Right cardiac atrium (tissue), 5 donors: ENCODE measurements around the gene ACAD11. TPM values are rescaled to one million over a fixed set of nuclear protein-coding genes. Genes with fewer than 3 reads are reported as not detected.

Source experiments
- ATAC-seq, 2 donors: fragments of 200-7000 bp; cut with Tn5 transposase; one replicate each; pipeline versions ENCODE4 v1.8.0 to v1.9.1; 2020; ENCODE audit warnings: moderate library complexity in 2 of 2, mild to moderate bottlenecking in 1 of 2
- DNase-seq, 3 donors: peaks; one replicate each; pipeline ENCODE4 v3.0.0-alpha.2; 2020
- H3K27ac ChIP-seq: one replicate; pipeline ENCODE4 v1.5.1; 2013; ENCODE audit warnings: mild to moderate bottlenecking, low read length, control low read depth, moderate library complexity
- H3K27me3 ChIP-seq: one replicate; pipeline ENCODE4 v1.6.1; 2013; ENCODE audit not compliant: control insufficient read depth, insufficient read depth
- H3K4me1 ChIP-seq: one replicate; pipeline ENCODE4 v1.6.1; 2013; ENCODE audit warnings: low read length; ENCODE audit not compliant: control insufficient read depth, insufficient read depth
- H3K4me3 ChIP-seq: one replicate; pipeline ENCODE4 v1.5.1; 2013; ENCODE audit warnings: low read length, control low read depth
- H3K9me3 ChIP-seq: one replicate; pipeline ENCODE4 v1.6.1; 2013; ENCODE audit warnings: low read length; ENCODE audit not compliant: control insufficient read depth
- WGBS: extraction: QIAGEN DNeasy Blood & Tissue Kit; methylation state at CpG from one replicate; pipeline ENCODE4 v1.1.7; 2013; 5-methylcytosine and 5-hydroxymethylcytosine counted together
- intact Hi-C, 4 donors: fragments of 100-400 bp; cut with DNase I; formaldehyde crosslinking; loops; one replicate each; pipeline versions ENCODE4 v1.11.0 to v1.14.0; 2022 to 2023
- long read RNA-seq, 4 donors: library from polyadenylated mRNA; unstranded; transcript quantifications; one replicate each; pipeline ENCODE4 v2.0.0, GENCODE V29; 2020 to 2021
- polyA plus RNA-seq: library from polyadenylated mRNA; stranded (reverse); fragments of 200-250 nt; gene quantifications from one replicate; pipeline ENCODE4 v1.2.3, GENCODE V29; 2013
- total RNA-seq, 4 donors: library from RNA; stranded (reverse); fragmentation: NEBNext Ultra II Directional; extraction: Animal tissue kit (Norgen Biotek cat#: 25700); gene quantifications; one replicate each; pipeline ENCODE4 v1.2.1, GENCODE V29; 2021
- donor health status: healthy with polysubstance abuse.
- donor health status: DM: no; HTN: yes; CAD: no.
- donor health status: DM: no; HTN: no; CAD: no.
- donor health status: DM: no; HTN: yes; CAD: no; lungs with severe emphysema.
- donor health status: DM: yes; HTN: yes; CAD: no.

The ACAD11 gene
- 10 to 100 TPM; 15.0 to 19.8 (median 18.1) TPM for total RNA-seq
- polyA plus RNA-seq = 14.6 TPM
- long read RNA-seq, donor 1, full-length matches to known transcripts = 14 of 23 reads
- long read RNA-seq, donor 1, partial matches to known transcripts = 5 of 23 reads
- long read RNA-seq, donor 1, other reads (novel, unspliced or antisense) = 4 of 23 reads
- long read RNA-seq, donor 2, full-length matches to known transcripts = 6 of 14 reads
- long read RNA-seq, donor 2, partial matches to known transcripts = 5 of 14 reads
- long read RNA-seq, donor 2, other reads (novel, unspliced or antisense) = 3 of 14 reads
- long read RNA-seq, donor 3, full-length matches to known transcripts = 61 of 96 reads
- long read RNA-seq, donor 3, partial matches to known transcripts = 10 of 96 reads
- long read RNA-seq, donor 3, other reads (novel, unspliced or antisense) = 25 of 96 reads
- long read RNA-seq, donor 4, full-length matches to known transcripts = 11 of 13 reads
- long read RNA-seq, donor 4, partial matches to known transcripts = 1 of 13 reads
- long read RNA-seq, donor 4, other reads (novel, unspliced or antisense) = 1 of 13 reads

GRCh38 chr3:132659365-132660051 is at the start of gene ACAD11:
TSS of gene ACAD11 (minus strand) at chr3:132659809. CDS start at chr3:132659751, 58 bp downstream.
- Histone ChIP-seq H3K9me3 (no peaks in the 10 kb centered on the region), H3K27ac (peak within 1 kb of the TSS; percentile 89), H3K4me1 (peaks cover 4% of the 10 kb centered on the region), H3K27me3 (no peaks in the 10 kb centered on the region), H3K4me3 (peak within 1 kb of the TSS; percentile 76)
- DNase-seq = peak; percentile 83 to 92 (median 90)
- under 1% methylated on average over 34 of the region's 34 CpGs for WGBS
- ATAC-seq = peak; percentile 91
- intact Hi-C loops = no loop called here

- intact Hi-C loops = no loop called here
- WGBS = 71% methylated on average over 2 of the region's 2 CpGs
- no peaks in the 10 kb centered on the region for H3K4me1 ChIP-seq
- no peak overlapping the region for H3K27ac ChIP-seq
- no peaks in the 10 kb centered on the region for H3K27me3 ChIP-seq
- H3K9me3 ChIP-seq = no peaks in the 10 kb centered on the region
- DNase-seq (no peak), ATAC-seq (no peak)
- no peak overlapping the region for H3K4me3 ChIP-seq
Observed at GRCh38 chr3:132703733-132704132, 44.1 kb upstream of the ACAD11 start.

GRCh38 chr3:132695422-132695821 is 35.8 kb upstream of the ACAD11 start:
- no peak overlapping the region for H3K27ac ChIP-seq
- no peak overlapping the region for H3K4me3 ChIP-seq
- no peaks in the 10 kb centered on the region for H3K27me3 ChIP-seq
- DNase-seq (no peak), ATAC-seq (no peak)
- H3K9me3 ChIP-seq = no peaks in the 10 kb centered on the region
- intact Hi-C loops = no loop called here
- 93% methylated on average over 1 of the region's 1 CpG for WGBS
- H3K4me1 ChIP-seq = no peaks in the 10 kb centered on the region

- no peaks in the 10 kb centered on the region for H3K27me3 ChIP-seq
- DNase-seq (no peak), ATAC-seq (no peak)
- no peaks in the 10 kb centered on the region for H3K4me1 ChIP-seq
- H3K9me3 ChIP-seq = no peaks in the 10 kb centered on the region
- H3K4me3 ChIP-seq = no peak overlapping the region
- 65% methylated on average over 4 of the region's 4 CpGs for WGBS
- no peak overlapping the region for H3K27ac ChIP-seq
- intact Hi-C loops = no loop called here
Observed at GRCh38 chr3:132694991-132695390, 35.4 kb upstream of the ACAD11 start.

- Histone ChIP-seq H3K4me1 (no peaks in the 10 kb centered on the region), H3K9me3 (no peaks in the 10 kb centered on the region), H3K27me3 (no peaks in the 10 kb centered on the region), H3K27ac (no peak overlapping the region), H3K4me3 (no peak overlapping the region)
- 70% methylated on average over 4 of the region's 4 CpGs for WGBS
- no peak for DNase-seq
- intact Hi-C loops = no loop called here
- no peak for ATAC-seq
Observed at GRCh38 chr3:132690040-132690439, 30.4 kb upstream of the ACAD11 start.

- intact Hi-C loops = no loop called here
- Histone ChIP-seq H3K9me3 (no peaks in the 10 kb centered on the region), H3K4me3 (no peak overlapping the region), H3K27ac (no peak overlapping the region), H3K4me1 (no peaks in the 10 kb centered on the region), H3K27me3 (no peaks in the 10 kb centered on the region)
- ATAC-seq = no peak
- DNase-seq = no peak
Observed at GRCh38 chr3:132682201-132682600, 22.6 kb upstream of the ACAD11 start.

GRCh38 chr3:132681421-132681820 is 21.8 kb upstream of the ACAD11 start:
- no peak for DNase-seq
- Histone ChIP-seq H3K4me1 (no peaks in the 10 kb centered on the region), H3K27me3 (no peaks in the 10 kb centered on the region), H3K27ac (no peak overlapping the region), H3K4me3 (no peak overlapping the region), H3K9me3 (no peaks in the 10 kb centered on the region)
- intact Hi-C loops = no loop called here
- no peak for ATAC-seq
- 96% methylated on average over 3 of the region's 3 CpGs for WGBS

- ATAC-seq (no peak), DNase-seq (no peak)
- WGBS = 92% methylated on average over 5 of the region's 5 CpGs
- Histone ChIP-seq H3K4me1 (no peaks in the 10 kb centered on the region), H3K27me3 (no peaks in the 10 kb centered on the region), H3K27ac (no peak overlapping the region), H3K9me3 (no peaks in the 10 kb centered on the region), H3K4me3 (no peak overlapping the region)
- intact Hi-C loops = no loop called here
Observed at GRCh38 chr3:132679911-132680310, 20.3 kb upstream of the ACAD11 start.

GRCh38 chr3:132675408-132675807 is 15.8 kb upstream of the ACAD11 start:
- H3K27me3 ChIP-seq = no peaks in the 10 kb centered on the region
- no peak overlapping the region for H3K27ac ChIP-seq
- no peak for ATAC-seq
- H3K4me3 ChIP-seq = no peak overlapping the region
- no peaks in the 10 kb centered on the region for H3K4me1 ChIP-seq
- H3K9me3 ChIP-seq = no peaks in the 10 kb centered on the region
- DNase-seq = no peak
- intact Hi-C loops = no loop called here

GRCh38 chr3:132669256-132669777 is 9.7 kb upstream of the ACAD11 start:
- intact Hi-C loops = no loop called here
- no peak overlapping the region for H3K27ac ChIP-seq
- no peak overlapping the region for H3K4me3 ChIP-seq
- no peaks in the 10 kb centered on the region for H3K9me3 ChIP-seq
- DNase-seq (no peak), ATAC-seq (no peak)
- no peaks in the 10 kb centered on the region for H3K27me3 ChIP-seq
- H3K4me1 ChIP-seq = no peaks in the 10 kb centered on the region
- WGBS = 97% methylated on average over 5 of the region's 5 CpGs

- Histone ChIP-seq H3K27ac (no peak overlapping the region), H3K9me3 (no peaks in the 10 kb centered on the region), H3K27me3 (no peaks in the 10 kb centered on the region), H3K4me3 (no peak overlapping the region), H3K4me1 (no peaks in the 10 kb centered on the region)
- intact Hi-C loops = no loop called here
- no peak for ATAC-seq
- DNase-seq = no peak
- WGBS = 78% methylated on average over 3 of the region's 3 CpGs
Observed at GRCh38 chr3:132665230-132665745, 5.7 kb upstream of the ACAD11 start.
